Tibial nerve (tissue), 4 donors: ENCODE results near the gene DHX36.
A peak's percentile ranks its signal among the peaks of the same experiment; 100 is the strongest.

Source experiments
- EP300 ChIP-seq, 2 donors: sonication (generic); formaldehyde crosslinking; IDR thresholded peaks; one replicate each; pipeline ENCODE4 v1.6.1; 2017; ENCODE audit warnings: antibody characterized with exemption in 2 of 2, mild to moderate bottlenecking in 1 of 2
- POLR2A ChIP-seq, 2 donors: fragments of 450-650 bp; IDR thresholded peaks; one replicate each; pipeline ENCODE4 v1.6.1; 2017; ENCODE audit warnings: antibody characterized with exemption in 2 of 2, mild to moderate bottlenecking in 2 of 2, moderate library complexity in 2 of 2
- TF ChIP-seq, protein P1 (sequence below), 5 experiments: fragments of 200-600 bp in 3 of 5; fragments of 450-650 bp in 2 of 5; sonication (generic) in 3 of 5; IDR thresholded peaks; one replicate each; pipeline ENCODE4 v1.5.1; 2016 to 2019; ENCODE audit warnings: antibody characterized with exemption in 5 of 5, mild to moderate bottlenecking in 3 of 5, moderate library complexity in 2 of 5

DNA sequence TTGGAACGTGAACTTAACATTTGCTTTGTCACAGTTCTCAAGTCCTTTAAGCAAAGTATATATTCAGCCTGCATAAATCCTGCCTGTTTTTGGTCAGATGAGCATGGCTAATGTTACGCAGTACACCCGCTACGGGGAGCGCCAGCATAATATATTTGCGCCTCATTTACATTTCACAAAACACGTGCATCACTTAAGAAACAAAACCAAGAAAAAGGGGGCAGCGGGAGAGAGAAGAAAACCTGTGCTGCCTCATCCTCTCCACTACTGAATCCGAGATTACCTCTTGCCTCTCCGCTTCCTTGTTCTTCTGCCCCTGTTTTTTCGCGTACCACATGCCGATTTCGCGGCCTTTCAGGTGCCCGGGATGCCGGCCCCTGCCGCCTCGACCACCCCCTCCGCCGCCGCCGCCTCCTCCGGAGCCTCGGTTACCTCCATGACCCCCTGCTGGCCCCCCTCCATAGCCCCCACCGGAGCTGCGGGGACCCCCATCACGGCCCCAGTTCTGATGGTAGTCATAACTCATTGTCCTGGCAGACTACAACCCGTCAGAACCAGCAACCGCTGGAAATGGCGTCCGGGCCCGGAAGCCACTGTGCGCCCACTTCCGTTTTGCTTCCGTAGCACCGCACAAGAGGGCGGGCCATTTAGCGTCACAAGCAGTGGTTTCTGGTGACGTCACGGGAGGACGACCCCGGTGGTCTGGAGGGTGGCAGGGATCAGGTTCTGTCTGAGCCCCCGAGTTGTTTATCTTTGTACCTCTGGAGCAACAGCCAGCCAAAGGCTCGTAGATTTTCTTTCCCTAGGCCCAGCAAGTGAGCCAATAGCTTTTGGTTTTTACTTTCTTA, at the start of gene DHX36:
- TF ChIP-seq, protein P1, sequence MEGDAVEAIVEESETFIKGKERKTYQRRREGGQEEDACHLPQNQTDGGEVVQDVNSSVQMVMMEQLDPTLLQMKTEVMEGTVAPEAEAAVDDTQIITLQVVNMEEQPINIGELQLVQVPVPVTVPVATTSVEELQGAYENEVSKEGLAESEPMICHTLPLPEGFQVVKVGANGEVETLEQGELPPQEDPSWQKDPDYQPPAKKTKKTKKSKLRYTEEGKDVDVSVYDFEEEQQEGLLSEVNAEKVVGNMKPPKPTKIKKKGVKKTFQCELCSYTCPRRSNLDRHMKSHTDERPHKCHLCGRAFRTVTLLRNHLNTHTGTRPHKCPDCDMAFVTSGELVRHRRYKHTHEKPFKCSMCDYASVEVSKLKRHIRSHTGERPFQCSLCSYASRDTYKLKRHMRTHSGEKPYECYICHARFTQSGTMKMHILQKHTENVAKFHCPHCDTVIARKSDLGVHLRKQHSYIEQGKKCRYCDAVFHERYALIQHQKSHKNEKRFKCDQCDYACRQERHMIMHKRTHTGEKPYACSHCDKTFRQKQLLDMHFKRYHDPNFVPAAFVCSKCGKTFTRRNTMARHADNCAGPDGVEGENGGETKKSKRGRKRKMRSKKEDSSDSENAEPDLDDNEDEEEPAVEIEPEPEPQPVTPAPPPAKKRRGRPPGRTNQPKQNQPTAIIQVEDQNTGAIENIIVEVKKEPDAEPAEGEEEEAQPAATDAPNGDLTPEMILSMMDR (IDR thresholded peaks at IDR 0.05): peak in 1 of 5 experiments; percentile 18
- TF ChIP-seq POLR2A (IDR thresholded peaks at IDR 0.05): peak; percentile 39 to 75
- peak; percentile 65 to 91 for TF ChIP-seq EP300 (IDR thresholded peaks at IDR 0.05)
